SK-N-SH (cell line): ENCODE data around the gene OLFML2A. TPM values are rescaled to one million over a fixed set of nuclear protein-coding genes. Genes with fewer than 3 reads are reported as not detected.

Experiments
- CTCF ChIA-PET: fragments of 300-600, 350-600 bp; formaldehyde crosslinking; extraction: SDS; loops from one replicate; lab custom pipeline; 2021; lab: Yijun Ruan, JAX
- POLR2A ChIA-PET: fragments of 350-600 bp; sonication (Branson Sonifier 250); formaldehyde crosslinking; extraction: SDS; loops from one replicate; lab custom pipeline; 2020; ENCODE audit warnings: antibody characterized with exemption, inconsistent platforms; lab: Yijun Ruan, JAX
- DNase-seq: peaks from one replicate; pipeline ENCODE4 v3.0.0; 2012
- H2AFZ ChIP-seq: fragments of 200-600 bp; sonication (generic); 2 replicates; pipeline ENCODE4 v1.8.1; 2016; ENCODE audit warnings: antibody characterized with exemption, mild to moderate bottlenecking, low read depth
- H3F3A ChIP-seq: fragments of 200-600 bp; sonication (generic); replicated peaks from 2 replicates; pipeline ENCODE3; 2016; ENCODE audit warnings: antibody characterized with exemption, mild to moderate bottlenecking; ENCODE audit not compliant: insufficient read depth
- H3K27ac ChIP-seq, 2 experiments: fragments of 200-500 bp in 1 of 2; fragments of 200-600 bp in 1 of 2; sonication (Bioruptor generic) in 1 of 2; sonication (generic), shearing (Covaris generic) in 1 of 2; 2 replicates each; pipeline versions ENCODE4 v1.5.1 to v1.6.1; 2014 to 2016; ENCODE audit warnings: low read depth in 2 of 2, inconsistent platforms in 1 of 2, low read length in 1 of 2, mild to moderate bottlenecking in 1 of 2, mixed read lengths in 1 of 2
- H3K27me3 ChIP-seq: fragments of 200-600 bp; sonication (generic), shearing (Covaris generic); 2 replicates; pipeline ENCODE4 v1.6.1; 2016; ENCODE audit warnings: mixed run types; ENCODE audit not compliant: insufficient read depth
- H3K36me3 ChIP-seq, 2 experiments: fragments of 200-500 bp in 1 of 2; fragments of 200-600 bp in 1 of 2; sonication (Bioruptor generic) in 1 of 2; sonication (generic) in 1 of 2; replicated peaks in 1 of 2; 2 replicates each; pipeline versions ENCODE3 to v1.5.1; 2014 to 2016; ENCODE audit warnings: low read length in 1 of 2, mild to moderate bottlenecking in 1 of 2; ENCODE audit not compliant: insufficient read depth in 2 of 2, control insufficient read depth in 1 of 2
- H3K4me1 ChIP-seq, 2 experiments: fragments of 200-500 bp in 1 of 2; fragments of 200-600 bp in 1 of 2; sonication (Bioruptor generic) in 1 of 2; sonication (generic), shearing (Covaris generic) in 1 of 2; 2 replicates each; pipeline versions ENCODE4 v1.5.1 to v1.6.1; 2014 to 2016; ENCODE audit warnings: low read depth in 1 of 2, low read length in 1 of 2, mixed run types in 1 of 2; ENCODE audit not compliant: insufficient read depth in 2 of 2, control insufficient read depth in 1 of 2
- H3K4me2 ChIP-seq: fragments of 200-600 bp; sonication (generic), shearing (Covaris generic); 2 replicates; pipeline ENCODE4 v1.6.1; 2017; ENCODE audit warnings: mixed run types
- H3K4me3 ChIP-seq, 2 experiments: fragments of 200-500 bp in 1 of 2; fragments of 200-600 bp in 1 of 2; sonication (Bioruptor generic) in 1 of 2; sonication (generic), shearing (Covaris generic) in 1 of 2; 2 replicates each; pipeline versions ENCODE4 v1.5.1 to v1.8.1; 2014 to 2016; ENCODE audit warnings: low read depth in 2 of 2, inconsistent platforms in 1 of 2, low read length in 1 of 2, mild to moderate bottlenecking in 1 of 2, mixed read lengths in 1 of 2, moderate library complexity in 1 of 2
- H3K79me2 ChIP-seq: fragments of 200-600 bp; sonication (generic); 2 replicates; pipeline ENCODE4 v1.8.1; 2017; ENCODE audit warnings: mild to moderate bottlenecking; ENCODE audit not compliant: insufficient read depth
- H3K9ac ChIP-seq: fragments of 200-600 bp; sonication (generic); 2 replicates; pipeline ENCODE4 v1.6.1; 2017; ENCODE audit warnings: mixed run types
- H3K9me2 ChIP-seq: fragments of 200-600 bp; sonication (generic); 2 replicates; pipeline ENCODE4 v1.6.1; 2017; ENCODE audit warnings: mixed run types
- H3K9me3 ChIP-seq: fragments of 200-600 bp; sonication (generic); 2 replicates; pipeline ENCODE4 v1.6.1; 2017; ENCODE audit warnings: mixed run types, mild to moderate bottlenecking, moderate library complexity
- H4K20me1 ChIP-seq: fragments of 200-600 bp; sonication (generic); 2 replicates; pipeline ENCODE4 v1.6.1; 2017; ENCODE audit warnings: mild to moderate bottlenecking, mixed run types; ENCODE audit not compliant: insufficient read depth
- EP300 ChIP-seq, 2 experiments: IDR thresholded peaks; 2 replicates each; pipeline versions ENCODE4 v1.4.0 to v1.6.1; 2012; ENCODE audit warnings: borderline replicate concordance in 1 of 2, low read depth in 1 of 2, low read length in 1 of 2
- EZH2phosphoT487 ChIP-seq: fragments of 200-600 bp; sonication (generic); IDR thresholded peaks from 2 replicates; pipeline ENCODE4 v1.6.1; 2017; ENCODE audit warnings: low read depth, mixed run types, mild to moderate bottlenecking, antibody characterized with exemption, moderate library complexity, borderline replicate concordance
- FOSL2 ChIP-seq: IDR thresholded peaks from 2 replicates; pipeline ENCODE4 v1.4.0; 2012; ENCODE audit warnings: low read depth, mild to moderate bottlenecking, moderate library complexity, borderline replicate concordance
- GATA2 ChIP-seq: sonication (generic); formaldehyde crosslinking; IDR thresholded peaks from 2 replicates; pipeline ENCODE4 v1.5.0; 2020; ENCODE audit warnings: mild to moderate bottlenecking, missing genetic modification reagents
- MEF2A ChIP-seq: IDR thresholded peaks from 2 replicates; pipeline ENCODE4 v1.4.0; 2012; ENCODE audit warnings: low read depth, borderline replicate concordance
- MXI1 ChIP-seq: IDR thresholded peaks from 2 replicates; pipeline ENCODE4 v1.6.1; 2012; ENCODE audit warnings: mild to moderate bottlenecking, low read depth, low read length, improper control_type of control experiment
- NFIC ChIP-seq: IDR thresholded peaks from 2 replicates; pipeline ENCODE4 v1.4.0; 2012; ENCODE audit warnings: borderline replicate concordance
- NRF1 ChIP-seq: IDR thresholded peaks from 2 replicates; pipeline ENCODE4 v1.6.1; 2012; ENCODE audit warnings: low read depth, mild to moderate bottlenecking, low read length
- POLR2AphosphoS5 ChIP-seq: IDR thresholded peaks from 2 replicates; pipeline ENCODE4 v1.6.1; 2012; ENCODE audit warnings: low read depth, low read length
- RCOR1 ChIP-seq: fragments of 150-350 bp; IDR thresholded peaks from 2 replicates; pipeline ENCODE4 v1.6.1; 2017; ENCODE audit warnings: antibody characterized with exemption, low read length
- RFX5 ChIP-seq: IDR thresholded peaks from 2 replicates; pipeline ENCODE4 v1.6.1; 2012; ENCODE audit warnings: mild to moderate bottlenecking, improper control_type of control experiment, low read length
- RXRA ChIP-seq: IDR thresholded peaks from 2 replicates; pipeline ENCODE4 v1.4.0; 2012; ENCODE audit warnings: low read depth, mild to moderate bottlenecking, borderline replicate concordance
- SMC3 ChIP-seq: IDR thresholded peaks from 2 replicates; pipeline ENCODE4 v1.6.1; 2012; ENCODE audit warnings: low read depth, low read length, improper control_type of control experiment
- TCF12 ChIP-seq: IDR thresholded peaks from 2 replicates; pipeline ENCODE4 v1.4.0; 2012
- WGBS: methylation state at CpG from one replicate; pipeline ENCODE4 v1.1.6; 2017; ENCODE audit warnings: low lambda C conversion rate; 5-methylcytosine and 5-hydroxymethylcytosine counted together
- polyA plus RNA-seq, 3 experiments: library from polyadenylated mRNA; depleted of rRNA; stranded (reverse); fragments of >200 nt; gene quantifications; 2 replicates each; pipeline ENCODE4 v1.2.3, GENCODE V29; 2012
- TF ChIP-seq, protein P1 (sequence below): IDR thresholded peaks from 2 replicates; pipeline ENCODE4; 2012
- TF ChIP-seq, protein P2 (sequence below): fragments of 150-350 bp; IDR thresholded peaks from 2 replicates; pipeline ENCODE4 v1.6.1; 2016; ENCODE audit warnings: mild to moderate bottlenecking, low read depth, low read length

Gene OLFML2A
- polyA plus RNA-seq, 1 of the 3 experiments (the other 2 are of a cell fraction) = 7.7 TPM

DNA sequence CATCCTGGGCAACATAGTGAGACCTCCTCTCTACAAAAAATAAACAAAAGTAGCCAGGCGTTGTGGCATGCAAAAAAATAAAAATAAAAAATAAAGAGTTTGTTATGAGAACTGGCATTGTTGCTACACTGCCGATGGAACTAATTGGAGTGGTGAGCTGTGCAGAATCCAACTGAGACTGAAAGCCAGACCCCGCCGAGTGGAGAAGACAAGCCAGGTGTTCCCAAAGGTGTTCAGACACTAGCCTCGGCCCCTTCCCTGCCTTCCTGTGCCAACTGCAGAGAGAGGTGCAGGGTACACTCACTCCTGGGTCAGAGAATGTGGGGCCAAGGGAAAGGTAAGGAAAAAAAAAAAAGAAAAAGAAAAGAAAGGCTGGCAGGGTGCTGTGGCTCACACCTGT, 38.7 kb downstream of the OLFML2A start:
- no peak overlapping the region for H3K4me3 ChIP-seq
- no peak overlapping the region for H3K9ac ChIP-seq
- H3K4me2 ChIP-seq = no peak overlapping the region
- H3K79me2 ChIP-seq = no peaks in the 10 kb centered on the region
- no peaks in the 10 kb centered on the region for H3K27me3 ChIP-seq
- H3F3A ChIP-seq = peaks cover 29% of the 10 kb centered on the region
- peaks cover 8 to 25% of the 10 kb centered on the region in 2 experiments; a peak in 3 of 4 replicates for H3K4me1 ChIP-seq
- no peak overlapping the region for H2AFZ ChIP-seq
- no peaks in the 10 kb centered on the region for H3K9me2 ChIP-seq
- TF ChIP-seq POLR2AphosphoS5 (no peak), TCF12 (no peak), EZH2phosphoT487 (no peak), NRF1 (no peak), RXRA (no peak)
- TF ChIP-seq, protein P1, sequence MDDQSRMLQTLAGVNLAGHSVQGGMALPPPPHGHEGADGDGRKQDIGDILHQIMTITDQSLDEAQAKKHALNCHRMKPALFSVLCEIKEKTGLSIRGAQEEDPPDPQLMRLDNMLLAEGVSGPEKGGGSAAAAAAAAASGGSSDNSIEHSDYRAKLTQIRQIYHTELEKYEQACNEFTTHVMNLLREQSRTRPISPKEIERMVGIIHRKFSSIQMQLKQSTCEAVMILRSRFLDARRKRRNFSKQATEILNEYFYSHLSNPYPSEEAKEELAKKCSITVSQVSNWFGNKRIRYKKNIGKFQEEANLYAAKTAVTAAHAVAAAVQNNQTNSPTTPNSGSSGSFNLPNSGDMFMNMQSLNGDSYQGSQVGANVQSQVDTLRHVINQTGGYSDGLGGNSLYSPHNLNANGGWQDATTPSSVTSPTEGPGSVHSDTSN = no peak
- POLR2A ChIA-PET = no interaction called here
- H3K9me3 ChIP-seq = no peaks in the 10 kb centered on the region
- no peaks in the 10 kb centered on the region for H3K36me3 ChIP-seq
- CTCF ChIA-PET = interaction anchor here (4.5 kb wide), 1 partner anchor 37 kb away, joined by 42 read pairs; the partner anchor contains the start of gene WDR38
- 88% methylated on average over 5 of the region's 5 CpGs for WGBS
- no peak overlapping the region for H3K27ac ChIP-seq
- no peaks in the 10 kb centered on the region for H4K20me1 ChIP-seq
- no peak for DNase-seq

GRCh38 chr9:124818431-124819281, 41.7 kb downstream of the OLFML2A start:
- Histone ChIP-seq H3K79me2 (no peaks in the 10 kb centered on the region), H3K4me2 (no peak overlapping the region), H3K27ac (peak overlapping the region in 1 of 2 experiments; percentile 8; a peak in 2 of 4 replicates), H2AFZ (no peak overlapping the region; the same call in 1 of the 2 replicates), H3K36me3 (no peaks in the 10 kb centered on the region), H3K9ac (no peak overlapping the region), H3K27me3 (no peaks in the 10 kb centered on the region), H3K9me3 (no peaks in the 10 kb centered on the region), H3F3A (peaks cover 5% of the 10 kb centered on the region), H3K4me3 (no peak overlapping the region), H3K9me2 (no peaks in the 10 kb centered on the region), H3K4me1 (peaks cover 0 to 8% of the 10 kb centered on the region in 2 experiments; a peak in 2 of 4 replicates), H4K20me1 (no peaks in the 10 kb centered on the region)
- peak; percentile 85 for TF ChIP-seq TCF12
- TF ChIP-seq MXI1 = peak; percentile 75
- peak; percentile 55; the same call in 1 of the 2 replicates for TF ChIP-seq RCOR1
- peak; percentile 89 for TF ChIP-seq GATA2 (CRISPR knock-in tag)
- peak; percentile 30; the same call in 1 of the 2 replicates for TF ChIP-seq FOSL2
- TF ChIP-seq, protein P2, sequence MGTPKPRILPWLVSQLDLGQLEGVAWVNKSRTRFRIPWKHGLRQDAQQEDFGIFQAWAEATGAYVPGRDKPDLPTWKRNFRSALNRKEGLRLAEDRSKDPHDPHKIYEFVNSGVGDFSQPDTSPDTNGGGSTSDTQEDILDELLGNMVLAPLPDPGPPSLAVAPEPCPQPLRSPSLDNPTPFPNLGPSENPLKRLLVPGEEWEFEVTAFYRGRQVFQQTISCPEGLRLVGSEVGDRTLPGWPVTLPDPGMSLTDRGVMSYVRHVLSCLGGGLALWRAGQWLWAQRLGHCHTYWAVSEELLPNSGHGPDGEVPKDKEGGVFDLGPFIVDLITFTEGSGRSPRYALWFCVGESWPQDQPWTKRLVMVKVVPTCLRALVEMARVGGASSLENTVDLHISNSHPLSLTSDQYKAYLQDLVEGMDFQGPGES = no peak
- no peak for TF ChIP-seq EZH2phosphoT487
- peak; percentile 35 to 55; a peak in 3 of 4 replicates for TF ChIP-seq EP300 (IDR thresholded peaks at IDR 0.05; ENCODE audit: borderline replicate concordance in 1 of 2, low read depth in 1 of 2, low read length in 1 of 2)
- no peak for TF ChIP-seq NRF1
- TF ChIP-seq MEF2A = no peak
- TF ChIP-seq RFX5 = no peak
- TF ChIP-seq NFIC = peak; percentile 73
- no peak for TF ChIP-seq SMC3
- 32% methylated on average over 12 of the region's 18 CpGs for WGBS
- DNase-seq = peak; percentile 71
- ChIA-PET POLR2A (no interaction called here), CTCF (interaction anchor here (0.8 to 5.0 kb wide), 11 partner anchors 9 to 49 kb away, joined by 3 to 42 read pairs (median 5); partner anchors contain the start of genes NR6A1 and WDR38)
